Coronary artery (tissue), 2 donors: Measurements from ENCODE around the gene RCBTB2.

Experiments
- DNase-seq: peaks from one replicate; pipeline ENCODE4 v3.0.0-alpha.2; 2017; ENCODE audit warnings: low spot score
- H3K27ac ChIP-seq, 2 donors: fragments of 200-600 bp; sonication (generic); one replicate each; pipeline ENCODE4 v1.5.1; 2016 to 2019
- H3K4me3 ChIP-seq: fragments of 200-600 bp; sonication (generic); 2 replicates; pipeline ENCODE4 v1.5.1; 2016; ENCODE audit warnings: mild to moderate bottlenecking, moderate library complexity
- CTCF ChIP-seq: fragments of 200-600 bp; sonication (generic); IDR thresholded peaks from one replicate; pipeline ENCODE4 v1.5.1; 2019; ENCODE audit warnings: antibody characterized with exemption

The RCBTB2 gene

DNA sequence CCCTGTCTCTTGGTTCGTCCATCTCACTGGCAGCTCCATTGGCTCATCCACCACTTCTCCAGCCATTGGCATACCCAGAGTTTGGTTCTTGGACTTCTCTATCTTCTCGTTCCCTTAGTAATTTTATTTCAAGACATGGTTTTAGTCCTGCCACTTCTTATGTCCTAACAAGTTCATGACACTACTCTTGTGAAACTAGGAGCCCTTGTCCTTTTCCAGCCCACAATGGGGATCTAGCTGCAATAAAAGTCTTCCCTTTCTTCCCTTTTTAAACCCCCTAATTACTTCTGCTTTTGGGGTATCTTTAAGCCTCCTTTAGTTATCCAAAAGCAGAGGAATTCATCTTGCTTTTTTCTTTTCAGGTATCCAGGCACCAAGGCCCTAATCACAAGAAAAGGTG, 2.9 kb upstream of the RCBTB2 start:
- H3K27ac ChIP-seq: no peak overlapping the region
- no peak overlapping the region for H3K4me3 ChIP-seq
- TF ChIP-seq CTCF: no peak
- no peak for DNase-seq

DNA sequence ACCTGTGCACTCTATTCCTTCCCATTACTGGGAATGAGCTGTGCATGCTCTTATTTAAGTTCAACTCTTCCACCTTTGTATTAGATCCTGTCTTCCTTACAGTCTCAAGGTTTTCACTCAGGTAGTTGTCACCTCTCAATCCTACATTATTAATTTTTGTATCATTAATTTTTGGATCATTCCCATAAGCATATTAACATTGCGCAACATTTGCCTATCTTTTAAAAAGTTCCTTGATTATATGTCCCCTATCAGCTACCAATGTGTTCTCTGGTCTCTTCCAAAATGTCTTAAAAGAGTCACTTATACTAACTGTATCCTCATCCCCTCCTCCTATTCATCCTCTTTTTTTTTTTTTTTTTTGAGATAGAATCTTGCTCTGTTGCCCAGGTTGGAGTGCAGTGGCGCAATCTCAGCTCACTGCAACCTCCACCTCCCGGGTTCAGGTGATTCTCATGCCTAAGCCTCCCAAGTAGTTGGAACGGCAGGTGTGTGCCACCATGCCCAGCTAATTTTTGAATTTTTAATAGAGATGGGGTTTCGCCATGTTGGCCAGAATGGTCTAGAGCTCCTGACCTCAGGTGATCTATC, 2.1 kb upstream of the RCBTB2 start:
- no peak for DNase-seq
- no peak for TF ChIP-seq CTCF
- Histone ChIP-seq H3K4me3 (no peak overlapping the region), H3K27ac (no peak overlapping the region)

DNA sequence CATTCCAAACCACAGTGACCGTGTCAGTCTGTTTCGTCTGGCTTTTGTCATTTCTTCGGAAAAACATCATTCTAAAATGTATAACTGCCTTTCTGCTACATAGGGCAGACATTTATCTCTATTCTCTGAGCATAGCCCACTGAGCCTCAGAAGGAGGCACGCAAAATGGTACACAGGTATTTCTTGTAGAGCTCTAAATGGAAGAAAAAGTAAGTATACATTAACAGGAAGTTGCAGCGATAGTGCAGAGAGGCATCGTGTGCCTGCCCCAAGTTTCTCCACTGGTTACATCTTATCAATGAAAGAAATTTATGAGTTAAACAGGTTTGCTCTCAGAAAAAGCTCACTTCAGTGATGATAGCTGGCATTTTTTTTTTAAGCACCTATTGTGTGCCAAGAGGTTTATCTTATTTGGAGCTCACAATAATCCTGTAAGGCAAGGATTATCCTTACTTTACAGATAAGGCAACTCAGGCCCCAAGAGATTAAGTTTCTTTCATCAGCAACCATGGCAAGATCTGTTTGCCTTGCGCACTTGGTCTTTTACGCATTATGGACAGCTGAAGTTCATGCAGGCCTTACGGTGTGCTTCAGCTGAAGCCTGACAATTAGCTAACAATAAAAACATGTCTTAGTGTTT, 1.2 kb upstream of the RCBTB2 start:
- H3K4me3 ChIP-seq: no peak overlapping the region
- no peak for TF ChIP-seq CTCF
- peak overlapping the region; percentile 97 to 100 for H3K27ac ChIP-seq
- no peak for DNase-seq

GRCh38 chr13:48532256-48532505, 699 bp downstream of the RCBTB2 start:
- no peak for DNase-seq
- Histone ChIP-seq H3K27ac (peak overlapping the region; percentile 97 to 100), H3K4me3 (peak overlapping the region; percentile 83)
- no peak for TF ChIP-seq CTCF

DNA sequence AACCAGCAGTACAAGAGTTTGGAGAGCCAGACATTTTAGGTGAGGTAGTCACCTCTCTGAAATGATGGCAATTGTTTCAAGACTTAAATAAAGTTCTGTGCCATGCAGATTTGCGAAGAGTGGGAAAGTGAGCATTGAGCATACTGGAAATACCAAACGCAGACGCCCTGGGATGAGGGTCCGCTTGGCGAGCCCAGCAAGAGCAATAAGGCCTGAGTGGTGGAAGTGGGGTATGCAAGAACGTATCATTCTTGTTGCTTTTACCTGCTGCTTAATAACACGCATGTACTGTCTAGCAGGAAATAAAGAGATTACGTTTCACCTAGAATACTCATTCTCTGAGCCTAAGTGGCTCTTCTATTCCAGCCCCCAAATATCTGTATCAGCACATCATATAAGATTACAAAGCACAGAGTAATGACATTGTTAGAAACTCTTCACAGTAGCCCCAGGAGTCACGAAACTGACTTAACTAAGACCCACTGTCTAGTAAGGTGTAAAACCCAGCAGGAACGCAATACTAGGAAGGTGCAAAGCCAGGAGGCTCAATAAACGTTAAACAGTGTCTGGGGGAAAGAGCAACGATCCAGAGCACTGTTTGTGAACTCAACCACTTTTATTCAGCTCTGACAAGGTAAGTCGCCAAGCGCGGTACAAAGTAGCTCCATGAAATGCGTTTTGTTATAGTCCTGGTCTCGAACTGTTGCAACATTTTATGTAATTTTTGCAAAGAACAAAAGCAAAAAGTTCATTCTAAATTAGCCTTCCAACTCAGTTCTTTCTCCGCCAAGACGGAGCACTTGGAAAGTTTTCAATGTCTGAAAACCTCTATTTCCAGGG, 1.2 kb downstream of the RCBTB2 start:
- peak overlapping the region; percentile 97 to 100 for H3K27ac ChIP-seq
- DNase-seq: no peak

GRCh38 chr13:48530833-48531232, 2.0 kb downstream of the RCBTB2 start:
- Histone ChIP-seq H3K27ac (no peak overlapping the region), H3K4me3 (no peak overlapping the region)
- DNase-seq: no peak
- TF ChIP-seq CTCF: no peak

More for the DNA sequence above, 1.2 kb downstream of the RCBTB2 start:
- TF ChIP-seq CTCF: no peak
- peak overlapping the region; percentile 83 for H3K4me3 ChIP-seq
